Stimulated activated CD8-positive, alpha-beta memory T cell treated with anti-CD3 and anti-CD28 coated beads, Interleukin-7, amount 100 ng/mL, for 24 hours (primary cell): ENCODE measurements around the gene LMF2.

ENCODE experiments used
- DNase-seq: peaks from one replicate; pipeline ENCODE4 v3.0.0-alpha.2; 2020; ENCODE audit warnings: low read depth

LMF2 gene

DNA sequence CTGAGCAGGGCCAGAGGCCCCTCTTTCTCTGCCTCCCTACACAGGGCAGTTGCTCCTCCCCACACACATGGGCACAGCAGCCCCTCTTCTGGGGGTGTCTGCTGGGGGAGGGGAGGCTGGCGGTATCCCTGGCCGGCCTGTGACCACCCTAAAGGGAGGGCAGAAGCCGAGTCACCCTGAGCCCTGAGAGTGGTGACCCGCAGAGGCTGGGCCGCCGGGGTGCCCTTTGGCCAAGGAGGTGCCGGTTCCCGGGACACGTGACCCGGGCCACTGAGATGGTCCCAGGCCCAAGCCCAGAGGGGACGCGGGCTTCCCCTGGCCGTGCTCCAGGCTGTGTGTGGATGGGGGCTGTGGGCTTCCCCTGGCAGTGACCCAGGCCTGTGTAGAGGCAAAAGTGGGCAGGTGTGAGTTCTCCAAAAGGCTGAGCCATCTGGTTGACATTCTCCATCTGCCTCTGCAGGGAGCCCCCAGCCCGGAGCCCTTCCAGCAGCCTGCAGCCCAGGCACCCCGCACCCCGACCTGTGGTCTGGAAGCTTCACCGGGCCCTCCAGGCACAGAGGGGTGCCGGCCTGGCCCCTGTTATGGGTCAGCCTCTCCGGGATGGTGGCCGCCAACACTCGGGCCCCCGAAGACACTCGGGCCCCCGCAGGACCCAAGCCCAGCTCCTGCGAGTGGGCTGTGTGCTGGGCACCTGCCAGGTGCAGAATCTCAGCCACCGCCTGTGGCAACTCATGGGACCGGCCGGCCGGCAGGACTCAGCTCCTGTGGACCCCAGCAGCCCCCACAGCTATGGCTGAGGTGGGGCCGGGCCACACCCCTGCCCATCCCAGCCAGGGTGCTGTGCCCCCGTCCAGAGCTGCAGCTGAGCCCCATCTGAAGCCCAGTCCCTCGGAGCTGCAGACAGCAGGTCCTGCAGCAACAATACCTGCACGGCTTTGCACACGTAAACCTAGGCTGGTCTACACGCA, 25.1 kb downstream of the LMF2 start:
- no peak for DNase-seq

DNA sequence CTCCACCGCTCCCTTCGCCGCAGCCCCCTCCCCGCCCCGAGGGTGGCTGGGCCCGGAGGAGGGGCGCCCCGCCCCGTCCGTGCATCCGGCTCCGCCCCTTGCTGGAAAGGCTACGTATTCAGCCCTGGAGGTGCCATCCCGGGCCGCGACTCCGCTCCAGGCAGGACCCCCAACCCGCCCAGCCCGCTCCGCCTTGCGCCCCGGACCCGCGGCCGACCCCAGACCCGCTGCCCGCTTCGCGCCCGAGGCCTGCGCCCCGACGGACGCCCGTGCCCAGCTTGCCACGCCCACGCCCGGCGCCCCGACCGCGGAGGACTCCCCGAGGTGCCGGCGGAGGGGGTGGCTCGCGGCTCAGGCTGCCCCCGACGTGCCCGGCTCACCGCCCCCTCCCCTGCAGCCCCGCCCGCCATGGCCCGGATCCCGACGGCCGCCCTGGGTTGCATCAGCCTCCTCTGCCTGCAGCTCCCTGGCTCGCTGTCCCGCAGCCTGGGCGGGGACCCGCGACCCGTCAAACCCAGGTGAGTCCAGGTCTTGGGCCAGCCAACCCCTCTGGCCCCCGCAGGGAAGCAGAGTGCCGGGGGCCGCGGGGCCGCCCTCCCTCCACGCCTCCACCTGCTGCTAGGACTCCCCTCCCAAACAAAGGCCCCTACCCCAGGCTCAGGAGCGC, 25.9 kb downstream of the LMF2 start, which contains the start of gene ADM2:
Gene ADM2, plus strand, starts transcription at position 104 of the 667 bp plus-strand sequence. Its CDS starts 305 bp downstream, at position 409.
- DNase-seq, result no peak

GRCh38 chr22:50481045-50481439, 26.5 kb downstream of the LMF2 start:
- no peak for DNase-seq

- DNase-seq, result no peak
These were observed 27.8 kb downstream of the LMF2 start for GRCh38 chr22:50479721-50480120.

GRCh38 chr22:50477923-50478322, 29.6 kb downstream of the LMF2 start:
- no peak for DNase-seq

GRCh38 chr22:50476868-50477267, 30.6 kb downstream of the LMF2 start:
- no peak for DNase-seq

GRCh38 chr22:50475652-50476002, 31.9 kb downstream of the LMF2 start:
- no peak for DNase-seq

GRCh38 chr22:50474710-50475651, 32.5 kb downstream of the LMF2 start, which contains the start of gene SBF1:
SBF1 (minus strand) TSS chr22:50475035; CDS start chr22:50474840, 195 bp downstream.
- DNase-seq, result peak; percentile 76

- no peak for DNase-seq
These were observed 33.4 kb downstream of the LMF2 start for GRCh38 chr22:50473855-50474671.

- DNase-seq, result no peak
These were observed 34.4 kb downstream of the LMF2 start for GRCh38 chr22:50473088-50473487.

- no peak for DNase-seq
These were observed 35.5 kb downstream of the LMF2 start for GRCh38 chr22:50471962-50472361.

GRCh38 chr22:50471197-50471847, 36.2 kb downstream of the LMF2 start:
- no peak for DNase-seq

- DNase-seq, result no peak
These were observed 37.0 kb downstream of the LMF2 start for GRCh38 chr22:50470491-50470890.

DNA sequence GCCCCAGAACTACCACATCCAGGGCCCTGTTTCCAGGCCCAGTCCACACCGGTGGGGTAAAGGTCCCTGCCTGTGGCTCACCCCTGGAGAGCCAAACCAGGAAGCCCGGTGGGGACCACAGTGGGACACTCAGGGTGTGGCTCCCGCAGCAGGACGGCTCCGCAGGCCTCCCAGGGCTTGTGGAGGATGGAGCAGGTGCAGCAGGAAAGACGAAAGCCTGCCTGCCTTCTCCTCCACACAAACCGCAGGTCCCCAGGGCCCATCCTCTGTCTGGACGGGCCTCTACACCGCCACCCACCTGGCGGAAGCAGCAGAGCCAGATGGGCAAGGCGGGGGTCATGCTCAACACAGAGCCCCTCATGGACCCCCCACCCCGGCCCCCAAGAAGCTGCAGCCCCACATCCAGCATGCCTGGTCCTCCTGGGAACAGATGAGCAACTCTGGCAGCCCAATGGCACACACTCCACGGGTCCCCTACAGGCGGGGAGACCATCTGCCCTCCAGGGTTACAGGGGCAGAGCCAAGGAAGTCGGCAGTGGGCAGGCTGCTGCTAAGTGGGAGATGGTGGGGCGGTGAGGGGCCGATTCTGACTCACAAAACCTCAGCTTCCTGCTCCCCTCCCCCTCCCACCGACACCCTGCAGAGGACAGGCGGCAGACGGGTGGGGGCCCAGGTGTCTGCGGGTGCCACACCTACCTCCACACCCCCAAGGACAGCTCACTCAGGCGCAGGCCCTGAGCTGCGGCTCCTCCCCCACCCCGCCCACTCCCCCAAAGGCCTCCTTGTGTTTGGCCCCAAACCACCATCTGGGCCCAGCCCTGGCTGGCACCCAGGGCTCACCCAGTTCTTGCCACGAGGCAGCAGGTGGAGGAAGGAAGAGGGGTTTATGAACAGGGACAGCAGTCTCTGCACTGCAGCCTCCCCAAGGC, 37.9 kb downstream of the LMF2 start:
- peak; percentile 87 for DNase-seq

DNA sequence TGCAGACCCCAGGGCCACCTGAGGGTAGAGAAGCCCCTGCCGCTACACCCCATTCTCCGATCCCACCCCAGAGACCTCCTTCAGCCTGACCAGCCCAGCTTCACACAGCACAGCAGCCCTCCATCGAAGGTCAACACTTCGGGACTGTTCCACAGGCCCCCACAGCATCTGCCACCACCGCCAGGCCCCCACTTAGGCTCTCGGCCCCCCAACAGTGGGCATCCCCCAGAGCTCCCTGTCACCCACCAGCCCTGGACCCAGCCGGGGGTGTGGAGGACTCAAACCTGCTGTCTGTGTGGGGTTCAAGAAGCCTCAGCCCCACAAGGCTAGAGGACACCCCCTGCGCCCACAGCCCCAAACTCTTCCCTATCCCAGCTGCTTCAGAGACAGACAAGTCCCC, 38.9 kb downstream of the LMF2 start:
- no peak for DNase-seq

DNA sequence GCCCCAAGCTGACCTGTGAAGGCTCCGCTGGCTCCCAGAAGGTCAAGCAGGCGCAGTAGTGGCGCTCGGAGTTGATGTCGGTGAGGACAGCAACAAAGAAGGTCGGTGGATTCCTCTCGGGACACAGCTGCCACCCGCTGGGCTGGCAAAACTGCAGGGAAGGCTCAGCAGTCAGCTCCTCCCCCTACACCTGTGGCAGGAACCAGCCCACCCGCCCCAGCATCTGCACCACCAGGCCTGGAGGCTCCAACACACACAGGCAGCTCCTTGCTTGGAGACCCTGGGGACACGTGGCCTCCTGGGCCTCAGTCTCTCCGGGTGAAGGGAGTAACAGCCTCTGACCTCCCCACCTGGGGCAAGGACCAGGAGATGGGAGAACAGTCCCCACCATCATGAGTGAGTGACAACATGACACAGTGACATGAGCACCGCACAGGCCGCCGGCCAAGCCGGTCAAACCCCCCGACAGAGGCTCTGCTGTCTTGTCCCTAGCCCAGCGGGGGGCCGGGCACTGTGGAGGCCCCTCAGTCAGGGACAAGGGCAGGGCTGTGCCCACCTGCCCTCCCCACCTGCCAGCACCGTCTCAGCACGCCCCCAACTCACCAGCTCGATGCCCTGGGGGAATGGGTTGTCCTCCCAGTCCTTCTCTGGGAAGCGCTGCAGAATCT, 39.6 kb downstream of the LMF2 start:
- no peak for DNase-seq

DNA sequence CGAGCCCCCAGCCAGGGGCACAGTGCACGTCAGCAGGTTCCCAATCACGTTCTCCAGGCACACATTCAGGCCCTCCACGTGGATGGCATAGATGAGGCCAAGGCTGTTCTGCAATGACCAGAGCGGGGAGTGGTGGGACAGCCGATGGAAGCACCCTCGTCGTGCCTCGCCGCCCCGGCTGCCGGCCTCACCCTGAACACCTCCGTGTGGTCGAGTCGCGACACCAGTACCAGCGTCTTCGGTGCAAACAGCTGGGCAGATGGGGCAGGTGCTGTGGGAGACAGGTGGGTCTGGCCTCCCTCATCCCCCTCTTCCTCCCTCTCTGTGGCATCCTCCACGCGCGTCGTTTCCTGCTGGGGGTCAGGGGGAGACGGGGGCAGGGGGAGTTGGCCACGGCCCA, 40.2 kb downstream of the LMF2 start:
- DNase-seq, result no peak

GRCh38 chr22:50465066-50465930, 42.2 kb downstream of the LMF2 start:
- DNase-seq, result no peak
